ENCODE measurements around the gene CYB561A3.

DNA sequence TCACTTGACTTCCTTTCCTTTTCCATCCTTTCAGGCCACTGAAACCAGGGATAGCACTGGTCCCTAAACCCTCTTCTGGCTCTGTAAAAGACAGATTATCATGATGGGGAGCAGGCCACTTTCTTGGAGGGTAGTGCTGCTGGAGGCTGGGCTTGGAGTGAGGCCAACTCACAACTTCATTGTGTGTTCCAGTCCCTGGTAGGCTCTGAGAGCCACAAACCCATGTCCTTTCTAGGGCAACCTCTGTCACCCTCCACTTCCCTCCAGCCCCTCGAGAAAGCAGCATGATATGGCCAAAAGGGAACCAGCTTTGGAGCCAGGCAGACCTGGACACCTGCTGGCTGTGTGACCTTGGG is 26.3 kb downstream of the CYB561A3 start:
- TF ChIP-seq EZH2phosphoT487 (IDR thresholded peaks at IDR 0.05): no peak
- TF ChIP-seq, protein P1, sequence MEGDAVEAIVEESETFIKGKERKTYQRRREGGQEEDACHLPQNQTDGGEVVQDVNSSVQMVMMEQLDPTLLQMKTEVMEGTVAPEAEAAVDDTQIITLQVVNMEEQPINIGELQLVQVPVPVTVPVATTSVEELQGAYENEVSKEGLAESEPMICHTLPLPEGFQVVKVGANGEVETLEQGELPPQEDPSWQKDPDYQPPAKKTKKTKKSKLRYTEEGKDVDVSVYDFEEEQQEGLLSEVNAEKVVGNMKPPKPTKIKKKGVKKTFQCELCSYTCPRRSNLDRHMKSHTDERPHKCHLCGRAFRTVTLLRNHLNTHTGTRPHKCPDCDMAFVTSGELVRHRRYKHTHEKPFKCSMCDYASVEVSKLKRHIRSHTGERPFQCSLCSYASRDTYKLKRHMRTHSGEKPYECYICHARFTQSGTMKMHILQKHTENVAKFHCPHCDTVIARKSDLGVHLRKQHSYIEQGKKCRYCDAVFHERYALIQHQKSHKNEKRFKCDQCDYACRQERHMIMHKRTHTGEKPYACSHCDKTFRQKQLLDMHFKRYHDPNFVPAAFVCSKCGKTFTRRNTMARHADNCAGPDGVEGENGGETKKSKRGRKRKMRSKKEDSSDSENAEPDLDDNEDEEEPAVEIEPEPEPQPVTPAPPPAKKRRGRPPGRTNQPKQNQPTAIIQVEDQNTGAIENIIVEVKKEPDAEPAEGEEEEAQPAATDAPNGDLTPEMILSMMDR (IDR thresholded peaks at IDR 0.05): no peak
- TF ChIP-seq EZH2 (IDR thresholded peaks at IDR 0.05): no peak
